Neural cell (in vitro differentiated cells): ENCODE data around the gene TUBB8. TPM values are rescaled to one million over a fixed set of nuclear protein-coding genes. Genes with fewer than 3 reads are reported as not detected.
"Not testable (repeated sequence)": the region's sequence is repeated elsewhere in the genome, so short reads cannot be mapped to it uniquely, and the experiment has no call there.

Experiments
- H2AFZ ChIP-seq: fragments of 200-600, 300-800 bp; sonication (generic), shearing (Covaris generic); 2 replicates; pipeline ENCODE4 v1.6.0; 2014; ENCODE audit warnings: low read depth, mild to moderate bottlenecking, antibody characterized with exemption, low read length, moderate library complexity
- H3F3A ChIP-seq: fragments of 200-600 bp; shearing (Covaris generic); 2 replicates; pipeline ENCODE4 v1.6.1; 2016; ENCODE audit warnings: mild to moderate bottlenecking, moderate library complexity, mixed read lengths, antibody characterized with exemption, low read length; ENCODE audit not compliant: insufficient read depth, poor library complexity, severe bottlenecking
- H3K27ac ChIP-seq: fragments of 200-600, 300-800 bp; sonication (generic), shearing (Covaris generic); 2 replicates; pipeline ENCODE4 v1.5.1; 2014; ENCODE audit warnings: mild to moderate bottlenecking, low read length, moderate library complexity
- H3K27me3 ChIP-seq: fragments of 300-800, 200-600 bp; sonication (generic), shearing (Covaris generic); 2 replicates; pipeline ENCODE4 v1.6.0; 2014; ENCODE audit warnings: mild to moderate bottlenecking, low read depth, low read length, moderate library complexity; ENCODE audit not compliant: insufficient read depth
- H3K36me3 ChIP-seq: fragments of 300-800, 200-600 bp; sonication (generic), shearing (Covaris generic); 2 replicates; pipeline ENCODE4 v1.5.1; 2014; ENCODE audit warnings: mild to moderate bottlenecking, antibody characterized with exemption, low read length, moderate library complexity; ENCODE audit not compliant: insufficient read depth
- H3K4me2 ChIP-seq: fragments of 300-800, 200-600 bp; sonication (generic), shearing (Covaris generic); 2 replicates; pipeline ENCODE4 v1.6.0; 2014; ENCODE audit warnings: mild to moderate bottlenecking, low read length
- H3K4me3 ChIP-seq: fragments of 300-800, 200-600 bp; sonication (generic), shearing (Covaris generic); 2 replicates; pipeline ENCODE4 v1.5.1; 2014; ENCODE audit warnings: mild to moderate bottlenecking, low read length, moderate library complexity
- H3K79me2 ChIP-seq: fragments of 200-600 bp; shearing (Covaris generic); replicated peaks from 2 replicates; pipeline ENCODE4 v1.6.0; 2014; ENCODE audit warnings: mild to moderate bottlenecking, low read length, moderate library complexity; ENCODE audit not compliant: insufficient read depth
- H3K9ac ChIP-seq: fragments of 300-800, 200-600 bp; sonication (generic), shearing (Covaris generic); 2 replicates; pipeline ENCODE4 v1.6.1; 2016; ENCODE audit warnings: mild to moderate bottlenecking, low read length, mixed read lengths
- H3K9me2 ChIP-seq: fragments of 200-600 bp; shearing (Covaris generic); 2 replicates; pipeline ENCODE4 v1.6.1; 2016; ENCODE audit warnings: mild to moderate bottlenecking, low read length, mixed read lengths; ENCODE audit not compliant: insufficient read depth
- H3K9me3 ChIP-seq: fragments of 200-600, 300-800 bp; sonication (generic), shearing (Covaris generic); 2 replicates; pipeline ENCODE4 v1.6.1; 2016; ENCODE audit warnings: mild to moderate bottlenecking, mixed run types, low read length, moderate library complexity, mixed read lengths
- H4K20me1 ChIP-seq: fragments of 200-600 bp; shearing (Covaris generic); 2 replicates; pipeline ENCODE4 v1.6.1; 2016; ENCODE audit warnings: mild to moderate bottlenecking, mixed run types; ENCODE audit not compliant: insufficient read depth
- polyA plus RNA-seq: library from polyadenylated mRNA; depleted of rRNA; stranded (reverse); fragments of >200 nt; gene quantifications from 2 replicates; pipeline ENCODE4 v1.2.3, GENCODE V29; 2014

Gene TUBB8
- polyA plus RNA-seq, 1 donor from 2014 or later, result 0.69 TPM

DNA sequence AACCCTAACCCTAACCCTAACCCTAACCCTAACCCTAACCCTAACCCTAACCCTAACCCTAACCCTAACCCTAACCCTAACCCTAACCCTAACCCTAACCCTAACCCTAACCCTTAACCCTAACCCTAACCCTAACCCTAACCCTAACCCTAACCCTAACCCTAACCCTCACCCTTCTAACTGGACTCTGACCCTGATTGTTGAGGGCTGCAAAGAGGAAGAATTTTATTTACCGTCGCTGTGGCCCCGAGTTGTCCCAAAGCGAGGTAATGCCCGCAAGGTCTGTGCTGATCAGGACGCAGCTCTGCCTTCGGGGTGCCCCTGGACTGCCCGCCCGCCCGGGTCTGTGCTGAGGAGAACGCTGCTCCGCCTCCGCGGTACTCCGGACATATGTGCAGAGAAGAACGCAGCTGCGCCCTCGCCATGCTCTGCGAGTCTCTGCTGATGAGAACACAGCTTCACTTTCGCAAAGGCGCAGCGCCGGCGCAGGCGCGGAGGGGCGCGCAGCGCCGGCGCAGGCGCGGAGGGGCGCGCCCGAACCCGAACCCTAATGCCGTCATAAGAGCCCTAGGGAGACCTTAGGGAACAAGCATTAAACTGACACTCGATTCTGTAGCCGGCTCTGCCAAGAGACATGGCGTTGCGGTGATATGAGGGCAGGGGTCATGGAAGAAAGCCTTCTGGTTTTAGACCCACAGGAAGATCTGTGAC, 38.7 kb downstream of the TUBB8 start:
- H3K27me3 ChIP-seq, H3K27ac ChIP-seq, H3K79me2 ChIP-seq, H3F3A ChIP-seq, H3K9me2 ChIP-seq, H3K9ac ChIP-seq, H3K4me3 ChIP-seq, H2AFZ ChIP-seq, H3K9me3 ChIP-seq, H3K36me3 ChIP-seq, H3K4me2 ChIP-seq, H4K20me1 ChIP-seq: not testable (repeated sequence)

Other genes with a start within 250 kb of the TUBB8 start
- gene ZMYND11, start 86.2 kb upstream of the TUBB8 start, polyA plus RNA-seq, result 121 and 122 TPM in 2 replicates